ENCODE results near the gene HYAL3. TPM values are rescaled to one million over a fixed set of nuclear protein-coding genes. Genes with fewer than 3 reads are reported as not detected.

The HYAL3 gene
- total RNA-seq, 2 experiments from 2014 or later = 3.0 to 3.2 TPM

DNA sequence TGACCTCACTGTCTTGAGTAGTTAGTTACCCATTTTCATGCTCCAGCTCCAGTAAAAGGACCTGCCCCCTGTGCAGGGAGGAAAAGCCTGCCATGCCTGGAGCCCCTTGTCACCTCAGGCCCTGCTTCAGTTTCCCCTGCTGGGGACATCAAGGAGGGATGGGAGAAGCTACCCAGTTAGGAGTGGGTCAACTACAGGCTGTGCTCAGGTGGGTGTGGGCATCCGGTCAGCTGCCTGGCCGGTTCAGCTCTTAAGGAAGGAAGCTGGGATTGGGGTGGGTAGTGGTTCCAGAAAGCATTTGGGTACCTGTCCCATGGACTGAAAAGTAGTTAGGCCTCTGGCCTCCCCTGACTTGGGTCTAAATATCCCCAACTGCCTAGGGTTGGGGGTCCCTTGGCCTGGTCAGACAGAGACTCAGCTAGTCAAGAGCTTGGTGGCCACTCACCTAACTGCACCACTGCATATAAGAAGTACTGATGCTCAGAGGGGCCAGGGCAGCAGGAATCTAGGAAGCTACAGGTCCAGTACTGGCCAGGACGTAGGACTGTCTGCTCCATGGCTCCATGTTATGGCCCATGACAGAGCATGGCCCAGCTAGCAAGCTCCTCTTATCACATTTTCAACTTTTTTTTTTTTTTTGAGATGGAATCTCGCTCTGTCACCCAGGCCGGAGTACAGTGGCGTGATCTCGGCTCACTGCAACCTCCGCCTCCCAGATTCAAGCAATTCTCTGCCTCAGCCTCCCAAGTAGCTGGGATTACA is 19.8 kb downstream of the HYAL3 start:
- H3K4me3 Mint-ChIP-seq = no peak overlapping the region
- DNase-seq (no peak), ATAC-seq (ENCODE audit: poor library complexity) (no peak)
- H3K36me3 Mint-ChIP-seq (ENCODE audit: low read depth) = no peaks in the 10 kb centered on the region
- peaks cover 0 to 11% of the 10 kb centered on the region in 2 experiments for H3K9me3 ChIP-seq (ENCODE audit: control insufficient read depth in 1 of 2, insufficient read depth in 1 of 2, low read length in 2 of 2)
- peaks cover 38% of the 10 kb centered on the region for H3K27me3 Mint-ChIP-seq
- no peak for TF ChIP-seq CTCF (IDR thresholded peaks at IDR 0.05)
- no peak overlapping the region for H3K4me3 ChIP-seq (ENCODE audit: low read length)
- H3K27me3 ChIP-seq (ENCODE audit: control insufficient read depth in 1 of 2, insufficient read depth in 2 of 2, low read length in 2 of 2) = peaks cover 25 to 32% of the 10 kb centered on the region in 2 experiments
- H3K9me3 Mint-ChIP-seq = no peaks in the 10 kb centered on the region
- POLR2A ChIA-PET = interaction anchor here (1.0 kb wide), 1 partner anchor 20 kb away, joined by 3 read pairs; the partner anchor contains the start of genes HYAL3 and NAA80
- intact Hi-C loops (cut with DNase I, micrococcal nuclease) = loop anchor here in 1 of 2 experiments (10.0 kb wide), 1 partner anchor 265 kb away; no protein-coding TSS in a partner anchor
- H3K4me1 ChIP-seq (ENCODE audit: insufficient read depth, low read length) = peaks cover 22% of the 10 kb centered on the region
- H3K27ac Mint-ChIP-seq = no peak overlapping the region
- CTCF ChIA-PET = interaction anchor here (1.1 kb wide), 1 partner anchor 53 kb away, joined by 3 read pairs; no protein-coding TSS in a partner anchor
- no peak overlapping the region for H3K27ac ChIP-seq (ENCODE audit: low read depth in 1 of 2, low read length in 2 of 2)
- H3K4me1 Mint-ChIP-seq (ENCODE audit: low read depth) = peaks cover 14% of the 10 kb centered on the region
- H3K36me3 ChIP-seq (ENCODE audit: insufficient read depth, low read length) = no peaks in the 10 kb centered on the region

GRCh38 chr3:50278880-50279224 is 20.4 kb downstream of the HYAL3 start, which contains the start of gene LSMEM2:
Gene LSMEM2 (plus strand): TSS chr3:50279087. CDS start chr3:50279114, 27 bp downstream.
- no peak within 1 kb of the TSS for H3K27ac ChIP-seq (ENCODE audit: low read depth in 1 of 2, low read length in 2 of 2)
- H3K4me1 ChIP-seq (ENCODE audit: insufficient read depth, low read length) = peaks cover 28% of the 10 kb centered on the region
- H3K9me3 Mint-ChIP-seq = no peaks in the 10 kb centered on the region
- no peak within 1 kb of the TSS for H3K4me3 Mint-ChIP-seq
- H3K27ac Mint-ChIP-seq = no peak within 1 kb of the TSS
- no peak within 1 kb of the TSS for H3K4me3 ChIP-seq (ENCODE audit: low read length)
- ChIA-PET CTCF (no interaction called here), POLR2A (no interaction called here)
- DNase-seq (no peak), ATAC-seq (ENCODE audit: poor library complexity) (no peak)
- no peaks in the 10 kb centered on the region for H3K36me3 ChIP-seq (ENCODE audit: insufficient read depth, low read length)
- intact Hi-C loops (cut with DNase I, micrococcal nuclease) = loop anchor here in 1 of 2 experiments (10.0 kb wide), 1 partner anchor 266 kb away; no protein-coding TSS in a partner anchor
- H3K4me1 Mint-ChIP-seq (ENCODE audit: low read depth) = peaks cover 19% of the 10 kb centered on the region
- H3K36me3 Mint-ChIP-seq (ENCODE audit: low read depth) = no peaks in the 10 kb centered on the region
- peaks cover 0 to 11% of the 10 kb centered on the region in 2 experiments for H3K9me3 ChIP-seq (ENCODE audit: control insufficient read depth in 1 of 2, insufficient read depth in 1 of 2, low read length in 2 of 2)
- peaks cover 44% of the 10 kb centered on the region for H3K27me3 Mint-ChIP-seq
- TF ChIP-seq CTCF (IDR thresholded peaks at IDR 0.05) = no peak
- H3K27me3 ChIP-seq (ENCODE audit: control insufficient read depth in 1 of 2, insufficient read depth in 2 of 2, low read length in 2 of 2) = peaks cover 31 to 38% of the 10 kb centered on the region in 2 experiments

DNA sequence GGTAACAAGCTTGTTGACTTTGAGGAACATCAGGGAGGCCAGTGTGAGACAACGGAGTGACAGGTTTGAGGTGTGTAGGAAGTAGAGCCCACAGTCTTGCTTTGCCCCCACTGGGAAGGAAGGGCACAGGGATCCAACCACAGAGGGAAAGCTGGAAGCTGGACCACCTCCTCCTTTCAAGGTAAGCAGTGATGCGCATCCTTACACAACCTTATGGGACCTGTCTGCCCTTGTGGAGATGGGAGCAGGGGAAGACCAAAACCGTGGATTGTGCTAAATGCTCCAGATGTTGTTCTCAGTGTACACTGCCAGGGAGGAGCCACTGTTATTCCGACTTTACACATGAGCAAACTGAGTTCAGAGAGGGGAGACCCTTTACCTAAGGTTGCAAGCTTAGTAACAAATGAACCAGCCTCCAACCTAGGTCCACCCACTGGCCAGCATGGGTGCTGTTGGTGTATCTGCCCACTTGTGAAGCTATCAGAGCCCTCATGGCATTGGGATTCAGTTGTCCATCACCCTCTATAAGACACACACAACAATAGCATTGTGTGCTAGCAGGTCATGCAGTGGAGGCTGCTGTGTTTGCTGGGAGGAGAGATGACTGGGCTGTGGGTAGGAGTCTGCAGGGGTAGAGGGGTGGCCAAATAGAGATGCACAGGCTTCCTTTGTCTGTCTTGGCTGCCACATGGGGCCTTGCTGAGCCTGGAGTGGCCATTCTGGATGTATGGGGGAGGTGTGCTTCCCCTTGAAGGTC is 20.9 kb downstream of the HYAL3 start:
- no peak overlapping the region for H3K4me3 Mint-ChIP-seq
- H3K36me3 Mint-ChIP-seq (ENCODE audit: low read depth) = no peaks in the 10 kb centered on the region
- no peaks in the 10 kb centered on the region for H3K9me3 Mint-ChIP-seq
- H3K27me3 ChIP-seq (ENCODE audit: control insufficient read depth in 1 of 2, insufficient read depth in 2 of 2, low read length in 2 of 2) = peaks cover 37 to 43% of the 10 kb centered on the region in 2 experiments
- CTCF ChIA-PET = interaction anchor here (0.9 kb wide), 1 partner anchor 21 kb away, joined by 4 read pairs; the partner anchor contains the start of genes HYAL3 and NAA80
- H3K4me1 Mint-ChIP-seq (ENCODE audit: low read depth) = peaks cover 21% of the 10 kb centered on the region
- peaks cover 0 to 13% of the 10 kb centered on the region in 2 experiments for H3K9me3 ChIP-seq (ENCODE audit: control insufficient read depth in 1 of 2, insufficient read depth in 1 of 2, low read length in 2 of 2)
- POLR2A ChIA-PET = no interaction called here
- H3K4me1 ChIP-seq (ENCODE audit: insufficient read depth, low read length) = peaks cover 34% of the 10 kb centered on the region
- TF ChIP-seq CTCF (IDR thresholded peaks at IDR 0.05) = no peak
- peaks cover 44% of the 10 kb centered on the region for H3K27me3 Mint-ChIP-seq
- ATAC-seq (ENCODE audit: poor library complexity) (no peak), DNase-seq (no peak)
- no peak overlapping the region for H3K27ac Mint-ChIP-seq
- no peaks in the 10 kb centered on the region for H3K36me3 ChIP-seq (ENCODE audit: insufficient read depth, low read length)
- H3K4me3 ChIP-seq (ENCODE audit: low read length) = no peak overlapping the region
- intact Hi-C loops (cut with DNase I, micrococcal nuclease) = loop anchor here in 1 of 2 experiments (10.0 kb wide), 1 partner anchor 266 kb away; no protein-coding TSS in a partner anchor
- H3K27ac ChIP-seq (ENCODE audit: low read depth in 1 of 2, low read length in 2 of 2) = no peak overlapping the region
